Naive B cell (primary cell): ENCODE results near the gene SEMA6A. TPM values are rescaled to one million over a fixed set of nuclear protein-coding genes. Genes with fewer than 3 reads are reported as not detected.

Source experiments
- ATAC-seq, 2 donors: fragments of 150-1000 bp; cut with Tn5 transposase; 2 replicates each; pipeline ENCODE4 v1.10.0; 2021; ENCODE audit warnings: low read depth in 2 of 2, mild to moderate bottlenecking in 2 of 2, moderate library complexity in 2 of 2
- DNase-seq: peaks from one replicate; pipeline ENCODE4 v3.0.0; 2022
- H3K27ac Mint-ChIP-seq, 6 donors: one replicate each; pipeline ENCODE4 v1.8.0; 2020 to 2022; ENCODE audit warnings: mild to moderate bottlenecking in 6 of 6, mixed read lengths in 6 of 6, moderate library complexity in 5 of 6, inconsistent platforms in 2 of 6
- H3K27me3 Mint-ChIP-seq, 3 donors: one replicate each; pipeline ENCODE4 v1.8.0; 2021 to 2022; ENCODE audit warnings: mixed read lengths in 3 of 3, mild to moderate bottlenecking in 1 of 3
- H3K36me3 Mint-ChIP-seq, 2 donors: one replicate each; pipeline ENCODE4 v1.8.0; 2020 to 2022; ENCODE audit warnings: mixed read lengths in 2 of 2, inconsistent platforms in 1 of 2, mild to moderate bottlenecking in 1 of 2
- H3K4me1 Mint-ChIP-seq, 3 donors: one replicate each; pipeline ENCODE4 v1.8.0; 2020 to 2022; ENCODE audit warnings: mixed read lengths in 3 of 3, inconsistent platforms in 1 of 3, mild to moderate bottlenecking in 1 of 3, moderate library complexity in 1 of 3
- H3K4me3 Mint-ChIP-seq, 8 donors: one replicate each; pipeline ENCODE4 v1.8.0; 2020 to 2022; ENCODE audit warnings: mild to moderate bottlenecking in 8 of 8, mixed read lengths in 8 of 8, moderate library complexity in 8 of 8, inconsistent platforms in 2 of 8
- H3K9me3 Mint-ChIP-seq, 7 donors: one replicate each; pipeline ENCODE4 v1.8.0; 2020 to 2022; ENCODE audit warnings: mixed read lengths in 7 of 7, mild to moderate bottlenecking in 5 of 7, inconsistent platforms in 2 of 7, moderate library complexity in 1 of 7
- polyA plus RNA-seq, 6 donors: library from polyadenylated mRNA; unstranded; fragments of 300-500 nt; fragmentation: Illumina TruSeq; gene quantifications; one replicate each; pipeline ENCODE4 v1.2.3, GENCODE V29; 2021; ENCODE audit warnings: low read depth in 6 of 6

The SEMA6A gene
- polyA plus RNA-seq, 6 donors from 2014 or later: 0.48 to 1.6 (median 1.1) TPM; not detected in 1

GRCh38 chr5:116462500-116462899 is 112.1 kb downstream of the SEMA6A start:
- DNase-seq (no peak), ATAC-seq (no peak)
- Mint-ChIP-seq H3K9me3 (peaks cover 0 to 2% (median 0%) of the 10 kb centered on the region in 7 donors), H3K4me1 (no peaks in the 10 kb centered on the region), H3K27ac (no peak overlapping the region), H3K4me3 (no peak overlapping the region), H3K27me3 (no peaks in the 10 kb centered on the region), H3K36me3 (peaks cover 8 to 19% of the 10 kb centered on the region in 2 donors)

DNA sequence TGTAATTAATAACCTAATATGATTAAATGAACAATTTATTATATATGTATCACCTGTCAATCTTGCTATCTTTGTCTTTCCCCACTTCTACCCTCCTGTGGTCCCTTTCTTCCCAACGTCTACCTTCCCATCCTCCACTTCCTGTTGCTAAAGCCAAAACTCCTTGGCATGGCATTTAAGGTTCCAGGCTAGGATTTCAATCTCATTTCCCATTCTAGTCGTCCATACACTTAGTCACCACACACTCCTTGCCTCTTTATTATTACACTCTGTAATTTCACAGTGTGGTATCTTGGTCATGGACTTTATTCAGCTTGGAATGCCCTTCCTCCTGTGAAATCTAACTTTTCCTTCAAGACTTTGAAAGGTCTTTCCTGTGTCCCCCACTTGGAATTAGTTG is 115.3 kb downstream of the SEMA6A start:
- no peaks in the 10 kb centered on the region for H3K27me3 Mint-ChIP-seq
- DNase-seq (no peak), ATAC-seq (no peak)
- peaks cover 4 to 5% (median 5%) of the 10 kb centered on the region in 3 donors for H3K4me1 Mint-ChIP-seq
- no peaks in the 10 kb centered on the region for H3K9me3 Mint-ChIP-seq
- no peak overlapping the region for H3K27ac Mint-ChIP-seq
- H3K4me3 Mint-ChIP-seq: no peak overlapping the region
- H3K36me3 Mint-ChIP-seq: peaks cover 3 to 8% of the 10 kb centered on the region in 2 donors

GRCh38 chr5:116457062-116457461 is 117.6 kb downstream of the SEMA6A start:
- no peak overlapping the region for H3K27ac Mint-ChIP-seq
- H3K4me1 Mint-ChIP-seq: peaks cover 14 to 27% (median 14%) of the 10 kb centered on the region in 3 donors
- H3K4me3 Mint-ChIP-seq: no peak overlapping the region
- DNase-seq (no peak), ATAC-seq (no peak)
- H3K36me3 Mint-ChIP-seq: peaks cover 0 to 3% of the 10 kb centered on the region in 2 donors
- H3K27me3 Mint-ChIP-seq: no peaks in the 10 kb centered on the region
- H3K9me3 Mint-ChIP-seq: no peaks in the 10 kb centered on the region

GRCh38 chr5:116456036-116456435 is 118.6 kb downstream of the SEMA6A start:
- no peaks in the 10 kb centered on the region for H3K27me3 Mint-ChIP-seq
- DNase-seq (no peak), ATAC-seq (no peak)
- H3K36me3 Mint-ChIP-seq: peaks cover 0 to 5% of the 10 kb centered on the region in 2 donors
- no peak overlapping the region for H3K4me3 Mint-ChIP-seq
- no peak overlapping the region for H3K27ac Mint-ChIP-seq
- no peaks in the 10 kb centered on the region for H3K9me3 Mint-ChIP-seq
- peaks cover 14 to 28% (median 14%) of the 10 kb centered on the region in 3 donors for H3K4me1 Mint-ChIP-seq

DNA sequence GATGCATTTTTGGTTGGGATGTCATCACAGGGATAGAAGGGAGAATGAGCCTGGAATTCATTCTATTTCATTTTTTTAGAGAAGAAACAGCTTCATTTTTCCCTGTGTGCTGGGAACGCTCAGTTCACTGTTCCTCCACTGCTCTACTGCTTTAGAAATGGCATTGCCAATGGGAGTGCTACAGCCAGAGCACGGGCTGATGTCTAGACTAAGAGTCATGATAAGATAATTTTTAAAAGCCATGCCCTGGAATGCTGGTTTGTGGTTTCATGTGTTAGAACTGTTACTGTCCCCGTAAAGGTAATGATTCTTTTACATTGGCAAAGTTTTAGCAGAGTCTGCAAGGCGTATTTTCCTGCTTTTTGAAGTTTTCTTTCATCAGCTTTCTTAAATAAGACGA is 119.6 kb downstream of the SEMA6A start:
- Mint-ChIP-seq H3K4me1 (peaks cover 14 to 28% (median 14%) of the 10 kb centered on the region in 3 donors), H3K4me3 (no peak overlapping the region), H3K27me3 (no peaks in the 10 kb centered on the region), H3K27ac (no peak overlapping the region), H3K36me3 (peaks cover 0 to 13% of the 10 kb centered on the region in 2 donors), H3K9me3 (no peaks in the 10 kb centered on the region)
- no peak for DNase-seq
- no peak for ATAC-seq

DNA sequence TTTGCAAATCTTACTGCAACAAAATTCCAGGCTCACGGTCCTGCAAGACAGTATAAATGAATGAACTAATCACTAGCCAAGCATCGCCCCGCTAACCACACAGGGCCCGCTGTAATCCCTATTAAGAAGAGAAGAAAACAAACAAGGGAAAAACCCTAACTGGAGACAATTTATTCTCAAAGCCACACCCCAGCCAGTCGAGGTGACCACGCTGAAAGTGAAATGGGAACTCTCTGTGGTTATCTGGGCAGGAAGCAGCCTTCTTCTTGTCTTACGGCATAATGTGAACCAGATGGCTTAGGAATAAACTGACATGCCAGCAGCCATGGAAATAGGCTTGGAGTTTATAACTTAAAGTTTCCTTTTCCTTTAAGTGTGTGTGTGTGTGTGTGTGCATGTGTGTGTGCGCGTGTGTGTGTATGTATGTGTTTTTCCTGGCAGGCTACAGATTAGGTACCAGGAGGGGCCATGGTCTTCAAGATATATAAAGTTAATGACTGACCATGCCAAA is 120.2 kb downstream of the SEMA6A start:
- ATAC-seq: peak; percentile 87 to 95
- Mint-ChIP-seq H3K4me1 (peaks cover 14 to 28% (median 14%) of the 10 kb centered on the region in 3 donors), H3K9me3 (no peaks in the 10 kb centered on the region), H3K27ac (peak overlapping the region in 4 of 6 donors; percentile 15 to 78 (median 26)), H3K4me3 (peak overlapping the region in 6 of 8 donors; percentile 7 to 45 (median 20)), H3K36me3 (peaks cover 0 to 16% of the 10 kb centered on the region in 2 donors), H3K27me3 (no peaks in the 10 kb centered on the region)
- peak; percentile 46 for DNase-seq

GRCh38 chr5:116453988-116454411 is 120.6 kb downstream of the SEMA6A start:
- peaks cover 0 to 20% of the 10 kb centered on the region in 2 donors for H3K36me3 Mint-ChIP-seq
- no peaks in the 10 kb centered on the region for H3K27me3 Mint-ChIP-seq
- peak overlapping the region in 4 of 6 donors; percentile 3 to 78 (median 26) for H3K27ac Mint-ChIP-seq
- peak overlapping the region in 6 of 8 donors; percentile 14 to 45 (median 20) for H3K4me3 Mint-ChIP-seq
- peaks cover 14 to 28% (median 14%) of the 10 kb centered on the region in 3 donors for H3K4me1 Mint-ChIP-seq
- ATAC-seq (no peak), DNase-seq (no peak)
- H3K9me3 Mint-ChIP-seq: no peaks in the 10 kb centered on the region

- H3K9me3 Mint-ChIP-seq: no peaks in the 10 kb centered on the region
- ATAC-seq (no peak), DNase-seq (no peak)
- peaks cover 14 to 28% (median 14%) of the 10 kb centered on the region in 3 donors for H3K4me1 Mint-ChIP-seq
- H3K27ac Mint-ChIP-seq: no peak overlapping the region
- H3K4me3 Mint-ChIP-seq: no peak overlapping the region
- peaks cover 0 to 27% of the 10 kb centered on the region in 2 donors for H3K36me3 Mint-ChIP-seq
- H3K27me3 Mint-ChIP-seq: no peaks in the 10 kb centered on the region
Observed at GRCh38 chr5:116452774-116453368, 121.8 kb downstream of the SEMA6A start.

DNA sequence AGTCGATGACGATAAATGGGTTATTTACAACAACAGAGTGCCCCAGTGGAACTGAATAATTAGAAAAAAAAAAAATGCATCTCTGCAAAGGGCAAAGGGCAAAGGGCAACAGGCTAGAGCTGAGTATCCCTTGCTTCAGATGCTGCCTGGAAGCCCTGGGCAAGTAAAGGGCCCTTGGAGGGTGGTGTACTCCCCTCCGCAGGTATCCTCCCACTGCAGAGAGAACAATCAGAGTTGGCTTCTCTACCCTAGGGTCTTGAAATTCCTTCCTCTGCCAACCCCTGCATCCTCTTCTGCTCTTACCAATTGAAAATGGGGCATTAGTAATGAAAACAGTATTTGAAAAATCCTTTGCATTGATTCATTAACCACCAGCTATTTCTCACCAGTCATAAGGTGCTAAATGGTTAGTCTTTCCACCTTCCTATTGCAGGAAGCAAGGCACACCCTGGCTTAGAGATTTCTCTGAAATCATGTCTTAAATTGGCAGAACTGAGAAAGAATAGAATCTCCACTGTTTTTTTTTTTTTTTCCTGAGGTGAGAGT is 122.6 kb downstream of the SEMA6A start:
- Mint-ChIP-seq H3K4me3 (no peak overlapping the region), H3K27ac (no peak overlapping the region), H3K9me3 (no peaks in the 10 kb centered on the region), H3K36me3 (peaks cover 0 to 27% of the 10 kb centered on the region in 2 donors), H3K4me1 (peaks cover 14 to 28% (median 14%) of the 10 kb centered on the region in 3 donors), H3K27me3 (no peaks in the 10 kb centered on the region)
- DNase-seq: no peak
- ATAC-seq: no peak

- H3K9me3 Mint-ChIP-seq: no peaks in the 10 kb centered on the region
- DNase-seq: no peak
- no peak overlapping the region for H3K27ac Mint-ChIP-seq
- H3K4me1 Mint-ChIP-seq: peaks cover 14 to 28% (median 14%) of the 10 kb centered on the region in 3 donors
- H3K36me3 Mint-ChIP-seq: peaks cover 8 to 30% of the 10 kb centered on the region in 2 donors
- no peak overlapping the region for H3K4me3 Mint-ChIP-seq
- no peak for ATAC-seq
- H3K27me3 Mint-ChIP-seq: no peaks in the 10 kb centered on the region
Observed at GRCh38 chr5:116451066-116451465, 123.6 kb downstream of the SEMA6A start.

- H3K4me1 Mint-ChIP-seq: peaks cover 10 to 24% (median 11%) of the 10 kb centered on the region in 3 donors
- no peak for ATAC-seq
- H3K36me3 Mint-ChIP-seq: peaks cover 13 to 34% of the 10 kb centered on the region in 2 donors
- H3K4me3 Mint-ChIP-seq: no peak overlapping the region
- no peaks in the 10 kb centered on the region for H3K27me3 Mint-ChIP-seq
- no peak for DNase-seq
- no peaks in the 10 kb centered on the region for H3K9me3 Mint-ChIP-seq
- peak overlapping the region in 1 of 6 donors; percentile 4 for H3K27ac Mint-ChIP-seq
Observed at GRCh38 chr5:116449458-116449857, 125.2 kb downstream of the SEMA6A start.

DNA sequence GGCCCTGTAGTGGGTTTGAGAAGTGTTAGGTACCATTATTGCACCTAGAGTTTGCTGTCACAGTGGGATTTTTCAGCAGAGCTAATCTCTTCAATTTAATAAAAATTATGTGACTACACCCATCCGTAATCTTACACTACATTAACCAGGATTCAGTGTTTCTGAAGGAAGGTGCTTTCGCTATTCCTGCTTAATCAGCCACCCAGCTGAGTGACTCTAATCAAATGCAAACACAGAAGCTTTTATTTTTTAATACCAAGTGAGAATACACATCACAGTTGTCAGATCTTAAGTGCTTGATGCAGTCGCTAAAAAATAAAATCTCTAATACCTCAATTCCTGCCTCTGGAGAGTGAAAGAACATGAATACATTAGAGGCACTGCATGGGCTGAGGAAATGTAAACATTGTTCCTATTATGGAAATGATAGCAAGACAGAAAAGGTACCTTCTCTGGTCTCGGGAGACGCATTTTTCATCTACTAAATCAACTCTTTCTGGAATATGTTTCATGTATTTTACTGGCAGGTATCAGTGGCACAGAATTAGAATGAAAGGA is 125.7 kb downstream of the SEMA6A start:
- H3K27ac Mint-ChIP-seq: peak overlapping the region in 1 of 6 donors; percentile 4
- ATAC-seq: no peak
- no peaks in the 10 kb centered on the region for H3K27me3 Mint-ChIP-seq
- H3K36me3 Mint-ChIP-seq: peaks cover 13 to 38% of the 10 kb centered on the region in 2 donors
- H3K9me3 Mint-ChIP-seq: no peaks in the 10 kb centered on the region
- H3K4me1 Mint-ChIP-seq: peaks cover 5 to 19% (median 6%) of the 10 kb centered on the region in 3 donors
- H3K4me3 Mint-ChIP-seq: no peak overlapping the region
- DNase-seq: no peak

DNA sequence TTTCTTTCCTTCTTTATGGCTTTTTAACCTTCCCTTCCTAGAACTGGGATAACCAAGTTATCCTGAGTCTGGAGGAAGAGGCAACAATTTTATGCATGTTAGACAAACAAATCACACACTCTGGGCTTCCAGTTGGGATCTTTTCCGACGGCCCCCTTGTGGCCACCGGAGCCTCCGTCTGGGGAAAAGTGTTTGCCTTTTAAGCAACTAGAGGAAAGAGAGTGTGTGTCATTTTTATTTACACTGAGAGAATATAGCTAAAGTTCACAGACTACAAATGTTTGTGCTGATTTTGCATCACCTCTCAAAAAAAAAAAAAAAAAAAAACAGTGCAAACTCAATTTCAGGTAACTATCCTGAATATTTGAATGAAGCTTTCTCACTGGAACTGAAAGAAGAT is 126.2 kb downstream of the SEMA6A start:
- no peak overlapping the region for H3K4me3 Mint-ChIP-seq
- no peaks in the 10 kb centered on the region for H3K27me3 Mint-ChIP-seq
- DNase-seq (no peak), ATAC-seq (no peak)
- H3K27ac Mint-ChIP-seq: no peak overlapping the region
- H3K36me3 Mint-ChIP-seq: peaks cover 13 to 43% of the 10 kb centered on the region in 2 donors
- H3K9me3 Mint-ChIP-seq: no peaks in the 10 kb centered on the region
- peaks cover under 1 to 14% (median 1%) of the 10 kb centered on the region in 3 donors for H3K4me1 Mint-ChIP-seq
